HG02870 (cell line): ENCODE data around the gene RBM4B.
"Not testable (repeated sequence)": the region's sequence is repeated elsewhere in the genome, so short reads cannot be mapped to it uniquely, and the experiment has no call there.

Experiments
- ATAC-seq: cut with Tn5 transposase; IDR thresholded peaks from one replicate; pipeline ENCODE4 v1.9.1; 2021; ENCODE audit warnings: mild to moderate bottlenecking, moderate library complexity; ENCODE audit not compliant: unreplicated experiment

The RBM4B gene

DNA sequence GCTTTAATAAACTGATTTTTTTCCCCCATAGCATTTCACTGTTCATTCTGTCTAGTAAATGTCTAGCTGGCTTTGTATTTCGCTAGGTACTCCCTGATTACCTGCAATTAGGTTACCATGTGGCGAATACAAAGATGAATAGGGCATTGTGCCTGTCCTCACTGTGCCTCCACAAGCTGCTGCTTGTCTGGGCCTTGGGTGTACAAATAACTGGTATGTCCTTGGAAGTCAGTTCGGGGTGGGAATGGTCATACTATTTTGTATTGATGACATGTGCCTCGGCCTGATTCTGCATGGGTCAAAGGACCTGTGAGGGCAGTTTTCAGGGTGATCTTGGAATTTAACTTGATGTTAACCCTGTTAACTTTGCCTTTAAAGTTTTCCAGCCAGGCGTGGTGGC is 27.8 kb downstream of the RBM4B start:
- ATAC-seq: no peak

DNA sequence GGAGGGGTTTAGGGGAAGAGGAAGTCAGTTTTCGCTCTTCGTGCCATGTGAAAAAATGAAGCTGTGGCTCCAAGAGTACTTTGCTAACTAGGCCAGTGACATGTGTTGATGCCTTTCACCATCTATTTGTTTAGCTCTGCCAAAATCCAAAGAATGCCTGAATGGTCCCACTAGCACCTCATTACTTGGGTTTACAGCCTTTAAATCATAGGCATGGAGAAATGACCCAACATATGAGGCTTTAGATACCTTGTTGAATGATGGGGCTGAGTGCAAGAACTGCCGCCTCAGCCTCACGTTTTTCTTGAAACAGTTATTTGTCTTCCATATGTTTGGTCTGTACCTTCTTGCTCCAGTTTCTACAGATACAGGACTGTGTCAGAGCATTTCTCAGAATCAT is 30.9 kb downstream of the RBM4B start:
- ATAC-seq: no peak

DNA sequence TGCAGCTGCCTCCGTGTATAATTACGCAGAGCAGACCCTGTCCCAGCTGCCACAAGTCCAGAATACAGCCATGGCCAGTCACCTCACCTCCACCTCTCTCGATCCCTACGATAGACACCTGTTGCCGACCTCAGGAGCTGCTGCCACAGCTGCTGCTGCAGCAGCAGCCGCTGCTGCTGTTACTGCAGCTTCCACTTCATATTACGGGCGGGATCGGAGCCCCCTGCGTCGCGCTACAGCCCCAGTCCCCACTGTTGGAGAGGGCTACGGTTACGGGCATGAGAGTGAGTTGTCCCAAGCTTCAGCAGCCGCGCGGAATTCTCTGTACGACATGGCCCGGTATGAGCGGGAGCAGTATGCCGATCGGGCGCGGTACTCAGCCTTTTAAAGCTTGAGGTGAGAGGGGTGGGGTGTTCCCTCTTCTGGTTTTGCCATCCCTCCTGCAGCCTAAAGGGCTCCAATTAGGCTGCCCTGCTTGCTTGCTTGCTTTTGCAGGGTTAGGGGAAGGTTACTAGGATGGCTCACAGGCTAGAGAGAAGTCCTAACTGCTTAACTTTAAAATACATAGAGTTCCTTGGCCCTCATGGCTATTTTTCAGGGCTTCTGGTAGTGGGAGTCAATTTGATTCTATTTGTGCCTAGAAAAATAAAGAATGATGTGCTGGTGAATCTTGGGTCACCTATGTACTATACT is 33.8 kb downstream of the RBM4B start:
- no peak for ATAC-seq

DNA sequence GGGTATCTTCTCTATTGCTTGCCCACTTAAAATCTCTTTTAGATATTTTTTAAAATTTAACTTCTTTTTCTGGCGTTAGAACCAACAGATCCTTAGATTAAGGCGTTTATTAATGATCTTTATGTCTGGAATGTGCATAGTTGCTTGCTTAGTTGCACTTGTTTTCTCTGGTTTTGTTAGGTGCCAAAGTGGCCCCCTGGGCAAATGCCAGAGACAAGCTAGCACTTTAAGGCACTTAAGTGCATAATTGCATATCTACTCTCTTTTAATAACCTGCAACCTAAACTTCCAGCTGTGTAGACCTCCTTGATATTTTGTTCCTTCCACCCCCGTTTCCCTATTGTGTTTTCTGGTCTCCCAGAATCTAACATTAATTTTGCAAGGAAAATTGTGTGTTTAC is 35.9 kb downstream of the RBM4B start:
- ATAC-seq: no peak

- not testable (repeated sequence) for ATAC-seq
Observed at GRCh38 chr11:66639814-66640340, 37.8 kb downstream of the RBM4B start.

GRCh38 chr11:66639066-66639813 is 38.4 kb downstream of the RBM4B start:
- no peak for ATAC-seq

DNA sequence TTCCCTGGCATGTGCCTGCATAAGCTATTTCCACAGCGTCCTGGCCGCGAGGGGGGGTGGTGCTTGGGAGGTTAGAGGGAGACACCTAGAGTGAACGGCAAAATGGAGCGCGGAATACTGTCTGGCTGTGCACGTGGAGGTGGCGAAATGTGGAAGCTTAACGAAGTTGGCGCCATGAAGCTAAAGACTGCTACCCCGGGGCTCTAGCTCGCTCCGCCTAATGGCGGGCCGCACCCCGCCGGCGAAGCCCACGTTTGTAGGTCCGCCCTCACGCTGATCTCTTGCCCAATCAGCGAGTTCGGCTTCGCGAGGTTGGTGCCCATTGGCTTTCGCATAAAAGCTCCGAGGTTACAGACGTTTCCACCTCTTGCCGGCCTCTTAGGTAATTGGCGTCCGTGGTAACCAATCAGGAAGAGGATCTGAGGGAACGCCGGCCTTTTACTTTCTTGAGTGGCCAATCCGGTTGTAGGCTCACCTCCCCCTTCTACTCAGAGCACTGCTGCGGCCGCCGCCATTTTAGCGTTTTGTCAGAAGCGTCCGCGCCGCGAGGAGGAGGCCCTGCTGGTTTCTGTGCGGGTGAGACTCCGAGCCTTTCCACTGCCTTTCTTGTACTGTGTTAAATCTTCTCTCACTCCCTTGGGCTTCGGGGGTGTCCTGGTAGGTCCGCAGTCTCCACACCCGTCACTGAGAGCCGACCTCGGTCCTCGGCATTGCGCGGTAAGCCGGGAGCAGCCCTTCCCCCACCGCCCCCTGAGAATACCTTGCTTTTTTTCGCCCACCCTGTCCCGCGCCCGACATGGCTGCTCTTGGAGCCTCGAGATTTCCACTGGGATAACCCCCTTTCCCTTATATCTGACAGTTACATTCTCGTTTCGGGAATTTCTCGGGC is 39.3 kb downstream of the RBM4B start, which contains the start of gene RBM4:
RBM4 (plus strand) TSS at position 527 of the 889 bp plus-strand sequence. CDS start 1,009 bp downstream, outside the sequence.
- peak; percentile 94 for ATAC-seq

DNA sequence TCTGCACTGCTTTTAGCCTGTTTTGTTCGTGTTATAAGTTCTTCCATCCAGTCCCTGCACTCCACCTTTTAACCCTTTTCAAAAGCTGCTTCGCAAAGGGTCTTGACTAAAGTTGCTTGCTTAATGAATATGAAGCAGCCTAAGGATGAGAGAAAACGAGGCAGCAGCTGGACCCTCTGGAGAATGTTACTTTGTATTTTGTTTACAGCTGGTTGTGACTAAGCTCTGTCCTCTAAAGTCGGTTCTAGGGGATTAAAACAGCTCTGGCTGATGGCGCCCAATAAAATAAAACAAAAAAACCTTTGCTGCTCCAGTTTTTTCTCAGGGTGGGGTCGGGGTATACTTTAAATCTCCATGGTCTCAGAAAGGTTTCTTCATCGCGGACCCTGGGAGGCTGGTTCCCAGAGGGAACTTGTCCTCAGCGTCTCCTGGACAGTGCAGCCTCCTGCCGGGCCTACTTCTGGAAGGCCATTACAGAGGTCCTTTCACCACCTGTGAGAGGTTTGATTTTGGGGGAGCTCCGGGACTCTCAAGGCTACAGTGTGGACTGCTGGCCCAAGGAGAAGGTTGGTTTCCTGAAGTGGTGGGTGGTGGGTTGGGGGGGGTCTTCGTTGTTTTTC is 40.0 kb downstream of the RBM4B start:
- ATAC-seq: no peak

DNA sequence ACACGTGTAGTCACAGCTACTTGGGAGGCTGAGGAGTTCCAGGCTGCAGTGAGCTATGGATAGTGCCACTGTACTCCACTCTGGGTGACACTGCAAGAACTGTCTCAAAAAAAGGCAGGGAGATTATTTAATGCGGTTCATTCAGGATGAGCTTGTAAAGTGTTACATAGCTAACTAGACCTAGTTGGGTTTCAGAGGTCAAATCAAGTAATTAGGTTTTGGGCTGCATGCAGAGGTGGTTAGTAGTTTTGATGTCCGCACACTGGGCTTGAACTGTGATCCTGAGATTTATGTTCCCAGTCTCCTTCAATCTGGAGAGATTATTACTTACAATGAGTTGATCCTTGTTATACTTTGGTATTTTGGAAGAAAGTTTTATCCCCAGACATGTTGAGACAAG is 41.3 kb downstream of the RBM4B start:
- ATAC-seq: no peak

DNA sequence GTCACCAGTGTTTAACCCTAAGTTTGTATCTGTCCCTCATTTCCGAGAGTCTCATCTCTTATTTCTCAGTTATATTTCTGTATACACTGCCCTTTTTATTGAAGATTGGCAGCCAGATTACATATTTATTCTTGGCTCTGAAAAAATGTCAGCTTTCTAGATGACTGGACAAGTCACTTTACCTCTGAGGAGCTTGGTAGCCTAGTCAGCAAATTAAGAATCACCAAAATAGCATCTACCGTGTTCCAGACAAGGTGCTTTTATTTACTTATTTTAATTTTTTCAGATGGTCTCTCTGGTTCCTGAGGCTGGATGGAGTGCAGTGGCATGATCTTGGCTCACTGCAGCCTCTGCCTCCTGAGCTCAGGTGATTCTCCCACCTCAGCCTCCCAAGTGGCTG is 44.7 kb downstream of the RBM4B start:
- no peak for ATAC-seq

DNA sequence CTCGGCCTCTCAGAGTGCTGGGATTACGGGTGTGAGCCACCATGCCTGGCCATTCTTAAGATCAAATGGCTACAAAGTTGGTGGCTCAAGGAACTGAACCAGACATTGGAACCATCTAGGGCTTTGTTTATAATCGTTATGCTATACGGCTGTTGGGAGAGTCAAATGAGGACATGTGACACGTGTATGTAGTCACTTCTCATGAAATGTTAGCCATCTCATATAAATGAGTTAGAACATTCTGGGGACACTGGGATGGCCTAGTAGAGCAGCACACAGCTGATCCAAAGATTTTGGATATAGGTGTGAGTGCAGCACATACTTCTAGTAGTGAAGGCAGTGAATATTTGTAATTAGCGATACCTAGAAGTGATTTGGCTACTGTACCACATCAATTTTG is 45.8 kb downstream of the RBM4B start:
- no peak for ATAC-seq

DNA sequence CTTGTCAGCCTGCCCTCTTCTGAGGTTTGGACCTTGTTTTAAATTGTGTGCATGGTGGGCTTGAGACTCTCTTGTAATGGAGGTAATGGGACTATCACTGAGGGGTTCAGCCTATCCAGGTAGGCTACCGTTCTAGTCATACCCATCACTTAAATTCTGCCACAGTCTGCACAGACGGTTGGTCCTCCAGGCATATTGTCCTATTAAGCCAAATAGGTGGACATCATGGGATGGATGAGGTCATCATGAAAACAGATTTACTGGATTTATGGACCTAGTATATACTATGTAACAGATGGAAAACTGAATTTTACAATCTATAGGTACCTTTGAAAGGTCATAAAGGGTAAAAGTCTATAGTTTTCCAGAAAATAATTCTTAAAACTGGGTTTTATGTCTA is 48.3 kb downstream of the RBM4B start:
- no peak for ATAC-seq

- no peak for ATAC-seq
Observed at GRCh38 chr11:66628061-66628603, 49.6 kb downstream of the RBM4B start.

- no peak for ATAC-seq
Observed at GRCh38 chr11:66626926-66627325, 50.8 kb downstream of the RBM4B start.

GRCh38 chr11:66626382-66626781 is 51.3 kb downstream of the RBM4B start:
- no peak for ATAC-seq

- ATAC-seq: no peak
Observed at GRCh38 chr11:66625752-66626149, 51.9 kb downstream of the RBM4B start.

DNA sequence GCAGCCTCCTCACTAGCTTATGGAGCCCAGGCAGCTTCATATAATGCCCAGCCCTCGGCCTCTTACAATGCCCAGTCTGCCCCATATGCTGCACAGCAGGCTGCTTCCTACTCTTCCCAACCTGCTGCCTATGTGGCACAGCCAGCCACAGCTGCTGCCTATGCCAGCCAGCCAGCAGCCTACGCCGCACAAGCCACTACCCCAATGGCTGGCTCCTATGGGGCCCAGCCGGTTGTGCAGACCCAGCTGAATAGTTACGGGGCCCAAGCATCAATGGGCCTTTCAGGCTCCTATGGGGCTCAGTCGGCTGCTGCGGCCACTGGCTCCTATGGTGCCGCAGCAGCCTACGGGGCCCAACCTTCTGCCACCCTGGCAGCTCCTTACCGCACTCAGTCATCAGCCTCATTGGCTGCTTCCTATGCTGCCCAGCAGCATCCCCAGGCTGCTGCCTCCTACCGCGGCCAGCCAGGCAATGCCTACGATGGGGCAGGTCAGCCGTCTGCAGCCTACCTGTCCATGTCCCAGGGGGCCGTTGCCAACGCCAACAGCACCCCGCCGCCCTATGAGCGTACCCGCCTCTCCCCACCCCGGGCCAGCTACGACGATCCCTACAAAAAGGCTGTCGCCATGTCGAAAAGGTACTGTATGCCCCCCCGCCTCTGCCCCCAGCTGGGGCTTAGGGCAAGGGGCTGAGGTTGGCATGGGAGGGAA is 52.5 kb downstream of the RBM4B start:
- ATAC-seq: no peak

- ATAC-seq: no peak
Observed at GRCh38 chr11:66624450-66624849, 53.2 kb downstream of the RBM4B start.

DNA sequence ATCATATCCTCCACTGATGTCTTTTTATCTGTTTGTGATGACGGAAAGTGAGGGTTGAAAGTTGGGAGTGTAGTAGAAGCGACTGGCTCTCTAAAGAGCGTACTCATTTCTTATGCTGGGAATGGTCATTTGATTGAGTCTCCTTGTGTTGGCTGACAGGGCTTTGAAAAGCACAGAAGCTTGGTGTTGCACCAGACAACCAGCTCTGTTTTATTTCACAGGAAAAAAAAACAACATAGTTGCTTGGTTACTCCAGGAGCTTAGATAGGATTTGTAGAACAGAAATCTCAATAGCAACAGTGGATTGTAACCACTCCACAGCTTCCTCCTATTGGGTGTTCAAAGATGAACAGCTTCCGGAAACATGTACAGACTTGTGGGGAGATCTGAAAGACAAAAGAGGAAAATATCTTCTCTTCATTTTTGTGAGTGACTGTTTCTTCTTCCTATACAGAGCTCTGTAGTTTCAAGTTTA is 58.6 kb downstream of the RBM4B start:
- ATAC-seq: no peak
